Measurements from ENCODE around the gene ATP2C1. TPM values are rescaled to one million over a fixed set of nuclear protein-coding genes. Genes with fewer than 3 reads are reported as not detected.
A peak's percentile ranks its signal among the peaks of the same experiment; 100 is the strongest.

ATP2C1 gene
- total RNA-seq, 2 experiments from 2014 or later: 40.9 to 44.0 TPM

- DNase-seq: no peak
- ChIA-PET POLR2A (no interaction called here), CTCF (no interaction called here)
- no peaks in the 10 kb centered on the region for H3K9me3 ChIP-seq (ENCODE audit: control insufficient read depth in 1 of 2, insufficient read depth in 1 of 2, low read length in 2 of 2)
- intact Hi-C loops (cut with DNase I, micrococcal nuclease): no loop called here
- no peaks in the 10 kb centered on the region for H3K36me3 ChIP-seq (ENCODE audit: insufficient read depth, low read length)
- H3K27me3 ChIP-seq (ENCODE audit: control insufficient read depth in 1 of 2, insufficient read depth in 2 of 2, low read length in 2 of 2): no peaks in the 10 kb centered on the region
- ATAC-seq (ENCODE audit: poor library complexity): no peak
- H3K27me3 Mint-ChIP-seq: peaks cover 22% of the 10 kb centered on the region
- peaks cover 3% of the 10 kb centered on the region for H3K9me3 Mint-ChIP-seq
- H3K4me1 Mint-ChIP-seq (ENCODE audit: low read depth): peaks cover 8% of the 10 kb centered on the region
- no peak overlapping the region for H3K4me3 Mint-ChIP-seq
- peaks cover 1% of the 10 kb centered on the region for H3K4me1 ChIP-seq (ENCODE audit: insufficient read depth, low read length)
- peaks cover 12% of the 10 kb centered on the region for H3K36me3 Mint-ChIP-seq (ENCODE audit: low read depth)
- H3K27ac ChIP-seq (ENCODE audit: low read depth in 1 of 2, low read length in 2 of 2): no peak overlapping the region
- no peak overlapping the region for H3K27ac Mint-ChIP-seq
- no peak overlapping the region for H3K4me3 ChIP-seq (ENCODE audit: low read length)
- TF ChIP-seq CTCF (IDR thresholded peaks at IDR 0.05): no peak
These were observed 4.4 kb upstream of the ATP2C1 start for GRCh38 chr3:130889416-130889946.

- POLR2A ChIA-PET: interaction anchor here (0.8 to 2.5 kb wide), 15 partner anchors 11 to 1403 kb away, joined by 3 to 32 read pairs (median 6); partner anchors contain the start of genes ASTE1, NEK11, NUDT16 and PIK3R4
- DNase-seq (peak; percentile 33 to 87 (median 46)), ATAC-seq (ENCODE audit: poor library complexity) (peak; percentile 68)
- Mint-ChIP-seq H3K9me3 (no peaks in the 10 kb centered on the region), H3K4me1 (ENCODE audit: low read depth) (peaks cover 42% of the 10 kb centered on the region), H3K27ac (peak overlapping the region; percentile 96), H3K4me3 (peak overlapping the region; percentile 98), H3K36me3 (ENCODE audit: low read depth) (peaks cover 18% of the 10 kb centered on the region), H3K27me3 (no peaks in the 10 kb centered on the region)
- H3K4me3 ChIP-seq (ENCODE audit: low read length): peak overlapping the region; percentile 66
- peak; percentile 96 for TF ChIP-seq CTCF (IDR thresholded peaks at IDR 0.05)
- intact Hi-C loops (cut with DNase I, micrococcal nuclease): loop anchor here (1.0 to 10.0 kb wide), 11 partner anchors 41 to 1832 kb away; partner anchors contain the start of genes DNAJC13 (in 1 of the 2), MRPL3 (in 1 of the 2), NPHP3 (in 1 of the 2) and NUDT16 (in 1 of the 2)
- CTCF ChIA-PET: interaction anchor here (0.7 to 2.5 kb wide), 11 partner anchors 10 to 781 kb away, joined by 3 to 14 read pairs (median 4); partner anchors contain the start of genes ASTE1, NEK11 and PIK3R4
- peaks cover 7% of the 10 kb centered on the region for H3K4me1 ChIP-seq (ENCODE audit: insufficient read depth, low read length)
- H3K27ac ChIP-seq (ENCODE audit: low read depth in 1 of 2, low read length in 2 of 2): peak overlapping the region; percentile 90 to 96
- H3K36me3 ChIP-seq (ENCODE audit: insufficient read depth, low read length): no peaks in the 10 kb centered on the region
- H3K9me3 ChIP-seq (ENCODE audit: control insufficient read depth in 1 of 2, insufficient read depth in 1 of 2, low read length in 2 of 2): no peaks in the 10 kb centered on the region
- no peaks in the 10 kb centered on the region for H3K27me3 ChIP-seq (ENCODE audit: control insufficient read depth in 1 of 2, insufficient read depth in 2 of 2, low read length in 2 of 2)
These were observed 1.0 kb upstream of the ATP2C1 start for GRCh38 chr3:130892759-130893375.

- POLR2A ChIA-PET: interaction anchor here (0.5 to 2.5 kb wide), 26 partner anchors 9 to 1827 kb away, joined by 3 to 32 read pairs (median 4); partner anchors contain the start of genes ASTE1, DNAJC13, NEK11 and NPHP3
- peak overlapping the region in 1 of 2 donors; percentile 96 for H3K27ac ChIP-seq (ENCODE audit: low read depth in 1 of 2, low read length in 2 of 2)
- ATAC-seq (ENCODE audit: poor library complexity) (peak; percentile 27), DNase-seq (peak in 12 of 14 experiments; percentile 19 to 81 (median 38))
- no peaks in the 10 kb centered on the region for H3K27me3 ChIP-seq (ENCODE audit: control insufficient read depth in 1 of 2, insufficient read depth in 2 of 2, low read length in 2 of 2)
- no peaks in the 10 kb centered on the region for H3K9me3 Mint-ChIP-seq
- no peaks in the 10 kb centered on the region for H3K9me3 ChIP-seq (ENCODE audit: control insufficient read depth in 1 of 2, insufficient read depth in 1 of 2, low read length in 2 of 2)
- H3K4me3 ChIP-seq (ENCODE audit: low read length): peak overlapping the region; percentile 66
- intact Hi-C loops (cut with DNase I, micrococcal nuclease): loop anchor here (5.0 to 10.0 kb wide), 8 partner anchors 42 to 1830 kb away; partner anchors contain the start of genes DNAJC13 (in 1 of the 2), MRPL3 (in 1 of the 2), NPHP3 (in 1 of the 2) and NUDT16 (in 1 of the 2)
- peaks cover 56% of the 10 kb centered on the region for H3K4me1 Mint-ChIP-seq (ENCODE audit: low read depth)
- H3K27ac Mint-ChIP-seq: peak overlapping the region; percentile 96
- CTCF ChIA-PET: interaction anchor here (1.0 to 2.5 kb wide), 5 partner anchors 44 to 146 kb away, joined by 3 to 14 read pairs (median 5); partner anchors contain the start of gene PIK3R4
- peaks cover 18% of the 10 kb centered on the region for H3K36me3 Mint-ChIP-seq (ENCODE audit: low read depth)
- TF ChIP-seq CTCF (IDR thresholded peaks at IDR 0.05): no peak
- peak overlapping the region; percentile 91 for H3K4me3 Mint-ChIP-seq
- H3K27me3 Mint-ChIP-seq: no peaks in the 10 kb centered on the region
- H3K4me1 ChIP-seq (ENCODE audit: insufficient read depth, low read length): peaks cover 7% of the 10 kb centered on the region
- H3K36me3 ChIP-seq (ENCODE audit: insufficient read depth, low read length): no peaks in the 10 kb centered on the region
These were observed 474 bp downstream of the ATP2C1 start for GRCh38 chr3:130894130-130894985.

Measured in CD4-positive, alpha-beta T cell (primary cell).